Subcutaneous abdominal adipose tissue (tissue), 5 donors: ENCODE data around the gene BEST2.
A peak's percentile ranks its signal among the peaks of the same experiment; 100 is the strongest.

Experiments used
- H3K27ac ChIP-seq: one replicate; pipeline ENCODE4 v1.7.0; 2013; ENCODE audit warnings: low read depth, mild to moderate bottlenecking, inconsistent platforms, low read length, moderate library complexity
- H3K27me3 ChIP-seq, 5 donors: one replicate each; pipeline ENCODE4 v1.7.0; 2013; ENCODE audit warnings: low read length in 5 of 5, inconsistent platforms in 1 of 5; ENCODE audit not compliant: control insufficient read depth in 5 of 5, insufficient read depth in 4 of 5
- H3K36me3 ChIP-seq, 5 donors: one replicate each; pipeline ENCODE4 v1.7.0; 2013; ENCODE audit warnings: low read length in 5 of 5; ENCODE audit not compliant: control insufficient read depth in 5 of 5, insufficient read depth in 5 of 5
- H3K4me1 ChIP-seq, 5 donors: one replicate each; pipeline ENCODE4 v1.7.0; 2013; ENCODE audit warnings: low read length in 5 of 5, mild to moderate bottlenecking in 3 of 5, moderate library complexity in 1 of 5; ENCODE audit not compliant: control insufficient read depth in 5 of 5, insufficient read depth in 5 of 5
- H3K4me3 ChIP-seq, 5 donors: one replicate each; pipeline ENCODE4 v1.7.0; 2013; ENCODE audit warnings: low read length in 5 of 5, low read depth in 1 of 5
- H3K9ac ChIP-seq, 5 donors: one replicate each; pipeline ENCODE4 v1.7.0; 2013; ENCODE audit warnings: low read length in 5 of 5, mild to moderate bottlenecking in 4 of 5, moderate library complexity in 3 of 5
- H3K9me3 ChIP-seq, 5 donors: one replicate each; pipeline ENCODE4 v1.7.0; 2013; ENCODE audit warnings: low read length in 5 of 5; ENCODE audit not compliant: control insufficient read depth in 5 of 5
- donor health status: healthy.
- donor health status: healthy.
- donor health status: healthy.
- donor health status: healthy.
- donor health status: healthy.

Gene BEST2

DNA sequence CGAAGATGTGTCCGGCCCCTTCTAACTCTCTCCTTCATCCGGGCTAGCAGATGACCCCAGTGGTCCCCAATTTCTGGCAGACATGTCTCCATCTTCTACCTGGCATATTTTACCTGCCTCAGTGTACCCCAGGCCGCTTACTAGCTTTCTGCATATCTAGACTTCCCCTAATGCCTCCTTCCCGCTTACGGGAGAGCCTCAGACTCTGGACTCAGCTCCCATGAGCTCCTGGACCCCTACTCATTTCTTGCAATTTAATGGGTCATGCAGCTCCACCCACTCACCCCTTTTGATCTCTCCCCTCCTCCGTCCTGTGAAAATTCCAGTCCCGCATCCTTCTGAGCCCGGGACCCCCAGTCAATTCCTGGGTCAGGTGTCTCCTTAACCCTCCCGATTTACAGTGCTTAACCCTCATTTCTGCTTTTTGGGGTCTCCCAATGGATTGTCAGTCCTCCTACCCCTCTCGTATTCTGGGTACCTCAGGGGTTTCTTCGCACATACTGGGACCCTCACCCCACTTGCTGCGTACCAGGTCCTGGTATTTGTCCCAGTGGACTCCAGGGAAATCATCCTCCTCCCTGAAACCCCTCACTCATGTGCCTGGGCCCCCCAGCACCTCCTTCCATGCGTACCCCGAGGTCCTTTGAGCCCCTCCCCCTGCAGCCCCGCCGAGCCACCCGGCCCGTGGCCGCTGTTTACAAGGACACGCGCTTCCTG, 39.2 kb downstream of the BEST2 start:
- H3K27me3 ChIP-seq, result no peaks in the 10 kb centered on the region
- no peaks in the 10 kb centered on the region for H3K9me3 ChIP-seq
- peaks cover 16 to 58% (median 46%) of the 10 kb centered on the region in 5 donors for H3K4me1 ChIP-seq
- H3K36me3 ChIP-seq, result no peaks in the 10 kb centered on the region
- H3K9ac ChIP-seq, result peak overlapping the region; percentile 85 to 100 (median 90)
- peak overlapping the region; percentile 78 to 100 (median 95) for H3K4me3 ChIP-seq
- H3K27ac ChIP-seq, result peak overlapping the region; percentile 100

GRCh38 chr19:12791345-12792050, 39.9 kb downstream of the BEST2 start, which contains the start of gene JUNB:
Gene JUNB (plus strand): TSS chr19:12791486. CDS start chr19:12791772, 286 bp downstream.
- H3K4me1 ChIP-seq, result peaks cover 17 to 58% (median 46%) of the 10 kb centered on the region in 5 donors
- H3K27me3 ChIP-seq, result no peaks in the 10 kb centered on the region
- peak within 1 kb of the TSS; percentile 90 to 100 (median 100) for H3K9ac ChIP-seq
- H3K27ac ChIP-seq, result peak within 1 kb of the TSS; percentile 100
- H3K36me3 ChIP-seq, result no peaks in the 10 kb centered on the region
- H3K4me3 ChIP-seq, result peak within 1 kb of the TSS; percentile 86 to 100 (median 98)
- H3K9me3 ChIP-seq, result no peaks in the 10 kb centered on the region

DNA sequence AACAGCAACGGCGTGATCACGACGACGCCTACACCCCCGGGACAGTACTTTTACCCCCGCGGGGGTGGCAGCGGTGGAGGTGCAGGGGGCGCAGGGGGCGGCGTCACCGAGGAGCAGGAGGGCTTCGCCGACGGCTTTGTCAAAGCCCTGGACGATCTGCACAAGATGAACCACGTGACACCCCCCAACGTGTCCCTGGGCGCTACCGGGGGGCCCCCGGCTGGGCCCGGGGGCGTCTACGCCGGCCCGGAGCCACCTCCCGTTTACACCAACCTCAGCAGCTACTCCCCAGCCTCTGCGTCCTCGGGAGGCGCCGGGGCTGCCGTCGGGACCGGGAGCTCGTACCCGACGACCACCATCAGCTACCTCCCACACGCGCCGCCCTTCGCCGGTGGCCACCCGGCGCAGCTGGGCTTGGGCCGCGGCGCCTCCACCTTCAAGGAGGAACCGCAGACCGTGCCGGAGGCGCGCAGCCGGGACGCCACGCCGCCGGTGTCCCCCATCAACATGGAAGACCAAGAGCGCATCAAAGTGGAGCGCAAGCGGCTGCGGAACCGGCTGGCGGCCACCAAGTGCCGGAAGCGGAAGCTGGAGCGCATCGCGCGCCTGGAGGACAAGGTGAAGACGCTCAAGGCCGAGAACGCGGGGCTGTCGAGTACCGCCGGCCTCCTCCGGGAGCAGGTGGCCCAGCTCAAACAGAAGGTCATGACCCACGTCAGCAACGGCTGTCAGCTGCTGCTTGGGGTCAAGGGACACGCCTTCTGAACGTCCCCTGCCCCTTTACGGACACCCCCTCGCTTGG, 40.7 kb downstream of the BEST2 start:
- Histone ChIP-seq H3K9me3 (no peaks in the 10 kb centered on the region), H3K4me1 (peaks cover 16 to 54% (median 40%) of the 10 kb centered on the region in 5 donors), H3K36me3 (peaks cover 0 to 7% (median 4%) of the 10 kb centered on the region in 5 donors), H3K9ac (peak overlapping the region; percentile 90 to 100 (median 100)), H3K27ac (peak overlapping the region; percentile 100), H3K4me3 (peak overlapping the region; percentile 75 to 100 (median 98)), H3K27me3 (no peaks in the 10 kb centered on the region)

GRCh38 chr19:12792853-12793289, 41.3 kb downstream of the BEST2 start:
- Histone ChIP-seq H3K4me1 (peaks cover 16 to 48% (median 39%) of the 10 kb centered on the region in 5 donors), H3K9ac (peak overlapping the region; percentile 90 to 100 (median 100)), H3K4me3 (peak overlapping the region; percentile 75 to 100 (median 98)), H3K9me3 (no peaks in the 10 kb centered on the region), H3K27me3 (no peaks in the 10 kb centered on the region), H3K36me3 (peaks cover 0 to 9% (median 4%) of the 10 kb centered on the region in 5 donors), H3K27ac (peak overlapping the region; percentile 100)

DNA sequence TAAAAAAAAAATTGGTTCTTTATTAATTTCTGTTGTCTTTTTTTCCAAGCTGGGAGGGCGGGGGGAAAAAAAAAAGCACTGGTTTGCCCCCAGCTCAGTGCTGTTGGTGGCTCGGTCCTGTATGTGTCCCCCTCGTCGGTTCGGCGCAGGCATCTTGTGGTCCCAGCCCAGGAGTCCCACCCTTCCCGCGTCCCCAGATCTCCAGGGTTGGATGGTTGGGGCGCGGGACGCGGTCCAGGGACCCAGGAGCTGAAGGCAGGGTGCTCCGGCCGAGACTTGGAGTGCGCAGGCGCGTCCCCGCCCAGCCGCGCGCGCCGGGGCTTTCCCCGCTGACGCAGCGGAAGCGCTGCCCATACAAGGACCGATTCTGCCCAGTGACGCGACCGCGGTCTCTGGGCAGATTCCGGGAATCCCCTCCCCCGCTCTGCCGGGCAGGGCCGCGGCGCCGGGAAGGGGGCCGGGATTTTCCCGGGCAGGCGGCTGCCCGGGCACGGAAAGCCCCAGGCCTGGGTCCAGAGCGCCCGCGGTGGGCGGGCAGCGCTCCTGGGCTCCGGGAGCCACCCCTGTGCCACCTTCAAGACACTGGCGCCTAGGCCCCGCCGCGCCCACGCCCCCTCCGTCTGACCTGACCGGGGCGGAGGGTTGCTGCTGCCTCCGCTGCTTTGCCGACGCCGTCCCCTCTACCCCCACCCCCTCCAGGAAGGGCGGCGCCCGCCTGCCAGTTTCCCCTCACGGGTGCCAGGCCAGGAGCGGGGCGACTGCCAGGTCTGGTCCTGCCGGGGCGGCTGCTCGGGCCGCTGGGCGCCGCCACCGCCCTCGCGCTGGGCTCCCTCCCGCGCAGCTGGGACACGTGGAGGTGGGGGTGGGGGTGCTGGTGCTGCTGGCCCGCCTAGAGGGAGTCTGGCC, 42.0 kb downstream of the BEST2 start:
- Histone ChIP-seq H3K9me3 (no peaks in the 10 kb centered on the region), H3K36me3 (peaks cover 0 to 10% (median 4%) of the 10 kb centered on the region in 5 donors), H3K9ac (peak overlapping the region; percentile 90 to 100 (median 100)), H3K4me3 (peak overlapping the region; percentile 75 to 100 (median 98)), H3K4me1 (peaks cover 13 to 41% (median 32%) of the 10 kb centered on the region in 5 donors), H3K27me3 (no peaks in the 10 kb centered on the region), H3K27ac (peak overlapping the region; percentile 100)

DNA sequence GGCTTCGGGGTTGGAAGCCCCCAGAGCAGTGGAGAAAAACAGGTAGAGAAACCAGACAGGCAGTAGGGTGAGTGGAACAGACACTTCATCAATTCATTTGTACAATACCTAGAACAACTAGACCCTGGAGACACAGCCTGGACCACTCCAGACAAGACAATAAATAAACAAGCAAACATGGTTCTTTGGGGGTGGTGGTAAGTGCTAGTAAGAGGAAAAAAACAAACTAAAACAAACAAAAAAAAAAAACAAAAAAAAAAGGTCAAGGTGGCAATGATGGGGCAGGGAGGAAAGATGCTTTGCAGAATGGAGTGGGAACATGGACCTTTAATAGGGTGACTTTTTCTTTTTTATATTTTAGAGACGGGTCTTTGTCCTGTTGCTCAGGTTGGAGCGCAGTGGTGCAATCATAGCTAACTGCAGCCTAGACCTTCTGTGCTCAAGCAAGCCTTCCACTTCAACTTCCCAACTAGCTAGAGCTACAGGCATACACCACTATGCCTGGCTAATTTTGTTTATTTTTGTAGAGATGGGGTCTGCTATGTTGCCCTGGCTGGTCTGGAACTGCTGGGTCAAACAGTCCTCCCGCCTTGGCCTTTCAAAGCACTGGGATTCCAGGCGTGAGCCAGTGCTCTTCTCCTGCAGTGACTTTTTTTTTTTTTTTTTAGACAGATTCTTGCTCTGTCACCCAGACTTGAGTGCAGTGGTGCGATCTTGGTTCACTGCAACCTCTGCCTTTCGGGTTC, 42.8 kb downstream of the BEST2 start:
- peaks cover 7 to 33% (median 24%) of the 10 kb centered on the region in 5 donors for H3K4me1 ChIP-seq
- H3K36me3 ChIP-seq, result peaks cover 0 to 17% (median 6%) of the 10 kb centered on the region in 5 donors
- peak overlapping the region in 4 of 5 donors; percentile 51 to 100 (median 98) for H3K9ac ChIP-seq
- no peaks in the 10 kb centered on the region for H3K27me3 ChIP-seq
- H3K27ac ChIP-seq, result peak overlapping the region; percentile 100
- H3K9me3 ChIP-seq, result no peaks in the 10 kb centered on the region
- peak overlapping the region; percentile 50 to 100 (median 95) for H3K4me3 ChIP-seq

GRCh38 chr19:12794971-12795381, 43.4 kb downstream of the BEST2 start:
- Histone ChIP-seq H3K27ac (peak overlapping the region; percentile 100), H3K9ac (no peak overlapping the region)

GRCh38 chr19:12796146-12797071, 44.8 kb downstream of the BEST2 start:
- Histone ChIP-seq H3K9ac (no peak overlapping the region), H3K27me3 (no peaks in the 10 kb centered on the region), H3K4me1 (peaks cover 10 to 31% (median 27%) of the 10 kb centered on the region in 5 donors), H3K36me3 (peaks cover 0 to 28% (median 15%) of the 10 kb centered on the region in 5 donors), H3K27ac (peak overlapping the region; percentile 50), H3K4me3 (peak overlapping the region in 4 of 5 donors; percentile 27 to 42 (median 32)), H3K9me3 (no peaks in the 10 kb centered on the region)

More at GRCh38 chr19:12794971-12795381, 43.4 kb downstream of the BEST2 start:
- H3K9me3 ChIP-seq, result no peaks in the 10 kb centered on the region
- H3K27me3 ChIP-seq, result no peaks in the 10 kb centered on the region
- peaks cover 7 to 32% (median 24%) of the 10 kb centered on the region in 5 donors for H3K4me1 ChIP-seq
- H3K4me3 ChIP-seq, result peak overlapping the region in 1 of 5 donors; percentile 59
- H3K36me3 ChIP-seq, result peaks cover 0 to 23% (median 11%) of the 10 kb centered on the region in 5 donors
